ENCODE results near the gene STK38L.

DNA sequence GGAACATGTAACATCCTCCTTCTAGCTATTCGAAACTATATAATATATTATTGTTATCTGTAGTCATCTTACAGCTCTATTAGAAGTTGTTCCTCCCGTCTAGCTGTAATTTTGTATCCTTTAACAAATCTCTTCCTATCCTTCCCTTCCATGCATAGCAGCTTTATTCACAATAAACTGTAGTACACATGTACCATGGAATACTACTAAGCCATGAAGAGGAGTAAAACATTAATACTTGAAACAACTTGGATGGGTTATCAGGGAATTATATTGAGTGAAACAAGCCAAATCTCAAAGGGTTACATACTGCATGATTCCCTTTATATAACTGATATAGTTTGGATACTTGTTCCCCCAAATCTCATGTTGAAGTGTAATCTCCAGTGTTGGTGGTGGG lies 33.9 kb upstream of the STK38L start:
- TF ChIP-seq, protein P1, sequence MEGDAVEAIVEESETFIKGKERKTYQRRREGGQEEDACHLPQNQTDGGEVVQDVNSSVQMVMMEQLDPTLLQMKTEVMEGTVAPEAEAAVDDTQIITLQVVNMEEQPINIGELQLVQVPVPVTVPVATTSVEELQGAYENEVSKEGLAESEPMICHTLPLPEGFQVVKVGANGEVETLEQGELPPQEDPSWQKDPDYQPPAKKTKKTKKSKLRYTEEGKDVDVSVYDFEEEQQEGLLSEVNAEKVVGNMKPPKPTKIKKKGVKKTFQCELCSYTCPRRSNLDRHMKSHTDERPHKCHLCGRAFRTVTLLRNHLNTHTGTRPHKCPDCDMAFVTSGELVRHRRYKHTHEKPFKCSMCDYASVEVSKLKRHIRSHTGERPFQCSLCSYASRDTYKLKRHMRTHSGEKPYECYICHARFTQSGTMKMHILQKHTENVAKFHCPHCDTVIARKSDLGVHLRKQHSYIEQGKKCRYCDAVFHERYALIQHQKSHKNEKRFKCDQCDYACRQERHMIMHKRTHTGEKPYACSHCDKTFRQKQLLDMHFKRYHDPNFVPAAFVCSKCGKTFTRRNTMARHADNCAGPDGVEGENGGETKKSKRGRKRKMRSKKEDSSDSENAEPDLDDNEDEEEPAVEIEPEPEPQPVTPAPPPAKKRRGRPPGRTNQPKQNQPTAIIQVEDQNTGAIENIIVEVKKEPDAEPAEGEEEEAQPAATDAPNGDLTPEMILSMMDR (IDR thresholded peaks at IDR 0.05) = no peak
- TF ChIP-seq POLR2AphosphoS5 (IDR thresholded peaks at IDR 0.05) = no peak
- TF ChIP-seq EP300 (IDR thresholded peaks at IDR 0.05) = no peak
- no peak for TF ChIP-seq POLR2A (IDR thresholded peaks at IDR 0.05)
